IMR-90 (cell line): Measurements from ENCODE around the gene RAD51B.

Experiments used
- BHLHE40 ChIP-seq: fragments of 150-350 bp; IDR thresholded peaks from 2 replicates; pipeline ENCODE4 v1.6.1; 2016; ENCODE audit warnings: mild to moderate bottlenecking, low read depth, low read length
- CEBPB ChIP-seq: IDR thresholded peaks from 2 replicates; pipeline ENCODE4 v1.6.1; 2012; ENCODE audit warnings: low read depth, low read length, improper control_type of control experiment
- CTCF ChIP-seq: conservative IDR thresholded peaks from 2 replicates; pipeline ENCODE4 v1.5.1; 2012; ENCODE audit warnings: mild to moderate bottlenecking, low read depth, low read length, improper control_type of control experiment
- ELK1 ChIP-seq: fragments of 150-350 bp; IDR thresholded peaks from 2 replicates; pipeline ENCODE4 v1.6.1; 2016; ENCODE audit warnings: low read depth, mild to moderate bottlenecking, low read length, moderate library complexity, borderline replicate concordance
- MAFK ChIP-seq: IDR thresholded peaks from 2 replicates; pipeline ENCODE4 v1.6.1; 2012; ENCODE audit warnings: low read depth, low read length, improper control_type of control experiment
- POLR2A ChIP-seq: IDR thresholded peaks from 2 replicates; pipeline ENCODE4 v1.6.1; 2012; ENCODE audit warnings: mild to moderate bottlenecking, low read depth, low read length
- USF2 ChIP-seq: fragments of 150-350 bp; IDR thresholded peaks from 2 replicates; pipeline ENCODE4 v1.6.1; 2017; ENCODE audit warnings: mild to moderate bottlenecking, antibody characterized with exemption, low read length, low read depth

GRCh38 chr14:68591786-68592185 is 772.2 kb downstream of the RAD51B start:
- TF ChIP-seq CTCF, result no peak
- no peak for TF ChIP-seq ELK1
- no peak for TF ChIP-seq CEBPB
- TF ChIP-seq POLR2A, result no peak
- TF ChIP-seq MAFK, result no peak
- no peak for TF ChIP-seq BHLHE40
- no peak for TF ChIP-seq USF2
